Stimulated activated CD4-positive, alpha-beta T cell treated with anti-CD3 and anti-CD28 coated beads, Interleukin-2, amount 100 ng/mL, for 48 hours (primary cell): ENCODE measurements around the gene THSD4.
"Not testable (repeated sequence)": the region's sequence is repeated elsewhere in the genome, so short reads cannot be mapped to it uniquely, and the experiment has no call there.

Experiments
- DNase-seq, 2 donors: peaks; one replicate each; pipeline ENCODE4 v3.0.0-alpha.2; 2020

THSD4 gene

GRCh38 chr15:71359246-71359645 lies 244.0 kb downstream of the THSD4 start:
- no peak for DNase-seq

- no peak for DNase-seq
Measured at GRCh38 chr15:71362556-71362955, 247.3 kb downstream of the THSD4 start.

- DNase-seq, result no peak
Measured at GRCh38 chr15:71362987-71363968, 248.0 kb downstream of the THSD4 start.

DNA sequence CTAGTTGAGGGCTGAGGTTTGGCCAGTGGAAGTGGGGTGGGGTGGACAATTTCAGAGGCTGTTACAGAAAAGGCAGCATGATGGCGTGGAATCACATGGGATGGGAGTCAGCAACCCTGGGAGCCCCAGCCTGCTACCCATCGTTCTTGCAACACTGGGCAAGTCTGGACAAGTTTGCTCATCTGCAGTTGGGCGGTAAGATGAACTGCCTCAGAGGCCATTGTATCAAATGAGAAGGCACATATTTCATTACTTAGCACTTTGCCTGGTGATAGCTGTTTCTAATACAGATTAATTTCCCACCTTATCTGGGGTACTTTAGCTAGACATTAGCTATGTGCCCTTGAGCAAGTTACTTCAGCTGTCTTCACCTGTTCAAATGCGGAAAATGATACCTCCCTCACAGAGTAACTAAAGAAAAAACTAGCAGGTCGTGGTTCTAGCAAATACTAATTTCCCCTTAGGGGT lies 248.9 kb downstream of the THSD4 start:
- DNase-seq, result no peak

DNA sequence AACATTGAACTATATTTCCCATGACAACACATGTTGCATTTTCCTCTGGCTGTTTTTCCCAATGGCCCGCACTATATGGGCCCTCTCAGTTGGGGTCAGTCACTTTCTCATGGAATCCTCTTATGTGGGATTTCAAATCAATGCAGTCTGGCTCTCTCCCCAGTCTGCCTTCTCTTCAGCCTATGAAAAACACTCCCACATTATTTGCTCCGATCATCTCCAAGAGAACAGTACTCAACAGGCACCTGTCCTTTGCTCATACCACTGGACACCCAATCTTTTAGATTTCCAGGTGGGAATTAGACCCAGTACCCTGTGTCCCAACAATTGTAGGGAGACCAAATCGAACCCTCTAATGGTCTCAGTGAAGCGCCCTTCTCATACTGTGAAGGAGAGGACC lies 251.3 kb downstream of the THSD4 start:
- no peak for DNase-seq

DNA sequence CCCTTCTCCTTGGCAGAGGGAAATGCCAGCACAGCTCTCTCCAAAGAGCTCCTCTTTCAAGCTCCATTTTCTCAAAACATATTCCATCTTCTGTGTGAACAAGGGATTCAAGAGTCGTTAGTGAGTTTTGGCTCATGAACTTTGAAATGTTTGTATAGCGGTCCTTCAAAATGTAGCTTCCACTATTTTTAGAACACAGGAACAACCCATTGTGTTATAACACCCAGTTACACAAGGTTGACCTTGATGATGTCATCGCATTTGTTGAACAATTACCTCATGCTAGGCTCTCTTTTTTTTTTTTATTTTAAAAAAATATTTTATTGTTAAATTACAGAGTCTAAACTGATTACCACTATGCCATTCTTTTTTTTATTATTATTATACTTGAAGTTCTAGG lies 251.7 kb downstream of the THSD4 start:
- DNase-seq, result no peak

DNA sequence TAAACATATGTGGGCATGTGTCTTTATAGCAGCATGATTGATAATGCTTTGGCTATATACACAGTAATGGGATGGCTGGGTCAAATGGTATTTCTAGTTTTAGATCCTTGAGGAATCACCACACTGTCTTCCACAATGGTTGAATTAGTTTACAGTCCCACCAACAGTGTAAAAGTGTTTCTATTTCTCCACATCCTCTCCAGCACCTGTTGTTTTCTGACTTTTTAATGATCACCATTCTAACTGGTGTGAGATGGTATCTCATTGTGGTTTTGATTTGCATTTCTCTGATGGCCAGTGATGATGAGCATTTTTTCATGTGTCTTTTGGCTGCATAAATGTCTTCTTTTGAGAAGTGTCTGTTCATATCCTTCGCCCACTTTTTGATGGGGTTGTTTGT lies 252.5 kb downstream of the THSD4 start:
- not testable (repeated sequence) for DNase-seq

DNA sequence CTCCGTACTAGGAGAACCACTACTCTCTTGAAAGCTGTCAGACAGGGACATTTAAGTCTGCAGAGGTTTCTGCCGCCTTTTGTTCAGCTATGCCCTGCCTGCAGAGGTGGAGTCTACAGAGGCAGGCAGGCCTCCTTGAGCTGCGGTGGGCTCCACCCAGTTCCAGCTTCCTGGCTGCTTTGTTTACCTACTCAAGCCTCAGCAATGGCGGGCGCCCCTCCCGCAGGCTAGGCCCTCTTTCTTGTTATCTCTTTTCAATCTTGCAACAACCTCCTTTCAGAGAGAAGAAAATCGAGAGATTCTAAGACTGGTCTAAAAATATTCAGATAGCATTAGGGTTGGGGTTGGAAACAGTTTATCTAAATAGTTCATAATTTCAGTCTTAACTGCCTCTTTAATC lies 257.5 kb downstream of the THSD4 start:
- DNase-seq, result not testable (repeated sequence)

GRCh38 chr15:71373917-71374316 lies 258.6 kb downstream of the THSD4 start:
- no peak for DNase-seq

- no peak for DNase-seq
Measured at GRCh38 chr15:71374607-71375352, 259.5 kb downstream of the THSD4 start.

GRCh38 chr15:71375934-71376333 lies 260.7 kb downstream of the THSD4 start:
- DNase-seq, result no peak

- DNase-seq, result no peak
Measured at GRCh38 chr15:71379893-71380292, 264.6 kb downstream of the THSD4 start.

- DNase-seq, result no peak
Measured at GRCh38 chr15:71380345-71380744, 265.1 kb downstream of the THSD4 start.

DNA sequence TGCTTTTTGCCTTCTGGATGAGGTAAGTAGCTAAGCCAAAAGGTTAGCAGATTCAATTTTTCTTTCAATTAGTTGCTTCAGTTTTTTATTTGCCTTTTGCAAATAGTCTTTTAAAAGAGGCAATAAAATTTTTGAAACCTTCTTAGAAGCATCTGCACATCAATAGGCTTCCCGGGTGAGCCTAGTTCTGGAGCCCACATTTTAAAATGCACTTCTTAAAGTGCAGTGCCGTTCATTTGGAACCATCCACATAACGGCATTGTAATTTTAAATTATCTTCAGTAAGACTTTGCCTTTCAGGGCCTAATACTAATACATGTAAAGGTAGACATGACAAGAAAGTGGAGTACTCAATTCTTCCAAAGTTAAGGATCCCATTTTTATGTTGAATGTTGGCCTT lies 269.2 kb downstream of the THSD4 start:
- no peak for DNase-seq

- no peak for DNase-seq
Measured at GRCh38 chr15:71385026-71385425, 269.8 kb downstream of the THSD4 start.

- DNase-seq, result no peak
Measured at GRCh38 chr15:71385457-71385856, 270.2 kb downstream of the THSD4 start.

- DNase-seq, result no peak
Measured at GRCh38 chr15:71386005-71386404, 270.7 kb downstream of the THSD4 start.

- DNase-seq, result no peak
Measured at GRCh38 chr15:71386448-71387236, 271.4 kb downstream of the THSD4 start.

DNA sequence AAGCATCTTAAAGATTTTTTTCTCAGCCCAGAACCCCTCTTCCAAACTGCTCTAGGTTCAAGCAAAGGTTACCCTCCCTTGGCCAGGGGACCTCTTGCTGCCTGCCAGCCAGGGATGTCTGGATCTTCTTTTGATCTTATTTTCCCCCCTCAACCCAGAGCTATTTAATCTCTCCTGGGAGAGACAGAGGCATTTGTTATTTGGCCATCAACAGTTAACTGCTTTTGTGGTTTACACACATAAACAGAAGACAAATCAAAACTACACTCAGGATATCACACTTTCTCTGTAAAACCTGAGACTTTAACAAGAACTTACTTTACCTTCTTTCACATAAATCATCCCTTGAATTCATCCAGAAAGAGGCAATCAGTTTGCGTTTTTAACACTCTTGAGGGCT lies 272.5 kb downstream of the THSD4 start:
- no peak for DNase-seq

DNA sequence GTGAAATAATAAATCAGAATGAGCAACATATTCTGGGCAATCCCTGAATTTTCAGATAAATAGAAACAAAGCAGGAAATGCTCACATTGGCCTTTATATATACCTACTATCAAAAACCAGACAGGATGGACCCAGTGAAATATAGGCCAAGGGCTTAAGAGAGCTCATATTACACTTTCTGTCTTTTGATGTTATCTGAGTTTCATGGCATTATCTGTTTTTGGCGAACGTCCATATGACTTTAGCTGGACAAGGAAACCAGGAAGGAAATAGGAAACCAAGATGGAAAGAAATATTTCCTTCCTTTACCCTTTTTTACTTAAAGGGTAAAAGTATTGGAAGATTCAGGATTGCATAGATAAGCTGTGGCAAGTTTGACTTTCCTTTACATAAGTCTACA lies 274.8 kb downstream of the THSD4 start:
- no peak for DNase-seq

DNA sequence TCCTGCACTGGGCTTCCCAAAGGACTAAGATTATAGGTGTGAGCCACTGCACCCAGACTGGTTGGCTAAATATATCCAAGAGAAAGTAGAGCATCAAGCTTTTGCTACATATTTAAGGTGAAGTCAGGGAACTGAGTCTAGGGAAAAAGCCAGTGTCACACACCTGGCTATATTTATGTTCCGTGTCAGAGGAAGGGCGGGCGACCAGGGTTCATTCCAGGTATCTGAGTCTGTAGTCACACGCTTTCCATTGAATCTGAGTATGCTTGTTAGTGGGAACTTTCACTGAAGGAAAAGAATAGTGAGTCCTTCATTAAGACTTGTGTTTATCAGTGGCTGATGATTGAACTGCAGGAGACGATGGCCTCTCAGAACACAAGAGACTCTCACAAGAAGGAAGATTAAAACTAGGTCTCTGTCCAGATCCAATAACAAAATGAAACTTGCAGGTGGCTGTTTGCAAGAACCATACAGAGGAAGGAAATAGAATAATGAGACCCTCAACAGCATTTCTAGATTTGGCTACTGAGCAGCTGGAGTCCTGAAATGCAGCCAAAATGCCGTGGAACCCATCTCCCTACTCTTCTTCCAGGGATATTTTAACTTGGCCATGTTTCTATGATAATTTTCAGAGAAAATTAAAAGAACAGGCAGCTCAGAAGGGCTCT lies 276.3 kb downstream of the THSD4 start:
- no peak for DNase-seq

DNA sequence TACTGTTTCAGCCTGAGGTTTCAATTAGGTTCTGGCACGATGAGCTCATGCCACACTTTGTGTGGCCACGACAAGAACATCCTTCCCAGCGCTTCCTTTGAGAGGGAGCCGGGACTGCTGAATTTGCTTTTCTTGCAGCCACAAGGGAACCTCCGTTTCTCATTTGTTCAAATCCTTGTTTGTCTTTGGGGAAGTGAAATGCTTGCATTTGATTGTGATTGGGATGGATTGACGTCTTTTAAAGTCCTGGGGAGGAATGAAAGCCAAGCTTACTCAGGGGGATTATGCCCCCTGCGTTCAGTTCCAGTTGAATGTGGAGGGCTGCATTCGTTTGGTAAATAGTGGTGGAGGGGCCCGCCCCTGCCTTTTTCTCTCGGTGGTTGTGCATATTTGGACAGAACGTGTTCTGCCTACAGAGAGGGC lies 277.6 kb downstream of the THSD4 start:
- no peak for DNase-seq
